SK-N-MC (cell line): ENCODE data around the gene NUSAP1.
A peak's percentile ranks its signal among the peaks of the same experiment; 100 is the strongest.
"Not testable (repeated sequence)": the region's sequence is repeated elsewhere in the genome, so short reads cannot be mapped to it uniquely, and the experiment has no call there.

ENCODE experiments used
- DNase-seq: peaks from one replicate; pipeline ENCODE4 v3.0.0-alpha.2; 2011; ENCODE audit warnings: low read depth, low spot score
- H3K27ac ChIP-seq: fragments of 200-600 bp; sonication (generic); 2 replicates; pipeline ENCODE4 v1.5.1; 2016; ENCODE audit warnings: mixed run types
- H3K36me3 ChIP-seq: fragments of 200-600 bp; sonication (generic); 2 replicates; pipeline ENCODE4 v1.6.1; 2017; ENCODE audit warnings: antibody characterized with exemption, low read length, mixed read lengths; ENCODE audit not compliant: insufficient read depth
- H3K4me3 ChIP-seq: fragments of 200-600 bp; sonication (generic); 2 replicates; pipeline ENCODE4 v1.5.1; 2016
- H3K9ac ChIP-seq: fragments of 200-600 bp; sonication (generic); 2 replicates; pipeline ENCODE4 v1.8.0; 2017; ENCODE audit warnings: mixed run types, mixed read lengths; ENCODE audit not compliant: insufficient read length
- H3K9me3 ChIP-seq: fragments of 200-600 bp; sonication (generic); 2 replicates; pipeline ENCODE4 v1.6.1; 2017; ENCODE audit warnings: low read depth, mild to moderate bottlenecking, antibody characterized with exemption, low read length, moderate library complexity, mixed read lengths
- EZH2 ChIP-seq: fragments of 200-600 bp; sonication (generic); IDR thresholded peaks from one replicate; pipeline ENCODE4 v1.6.1; 2017; ENCODE audit warnings: antibody characterized with exemption
- FOXP2 ChIP-seq: optimal IDR thresholded peaks from 2 replicates; pipeline ENCODE3; 2011; ENCODE audit warnings: mild to moderate bottlenecking, moderate library complexity; ENCODE audit not compliant: insufficient read depth; ENCODE audit errors: extremely low read length, control extremely low read depth
- POLR2AphosphoS5 ChIP-seq: IDR thresholded peaks from 2 replicates; pipeline ENCODE4 v1.6.1; 2012; ENCODE audit warnings: mild to moderate bottlenecking, low read depth, low read length, borderline replicate concordance

NUSAP1 gene

GRCh38 chr15:41416128-41416741 is 83.6 kb downstream of the NUSAP1 start:
- H3K9me3 ChIP-seq: no peaks in the 10 kb centered on the region
- no peaks in the 10 kb centered on the region for H3K36me3 ChIP-seq
- peak overlapping the region; percentile 99 for H3K4me3 ChIP-seq
- H3K9ac ChIP-seq: peak overlapping the region; percentile 96
- no peak for DNase-seq
- TF ChIP-seq EZH2 (no peak), FOXP2 (no peak), POLR2AphosphoS5 (no peak)
- H3K27ac ChIP-seq: no peak overlapping the region; the same call in 1 of the 2 replicates

DNA sequence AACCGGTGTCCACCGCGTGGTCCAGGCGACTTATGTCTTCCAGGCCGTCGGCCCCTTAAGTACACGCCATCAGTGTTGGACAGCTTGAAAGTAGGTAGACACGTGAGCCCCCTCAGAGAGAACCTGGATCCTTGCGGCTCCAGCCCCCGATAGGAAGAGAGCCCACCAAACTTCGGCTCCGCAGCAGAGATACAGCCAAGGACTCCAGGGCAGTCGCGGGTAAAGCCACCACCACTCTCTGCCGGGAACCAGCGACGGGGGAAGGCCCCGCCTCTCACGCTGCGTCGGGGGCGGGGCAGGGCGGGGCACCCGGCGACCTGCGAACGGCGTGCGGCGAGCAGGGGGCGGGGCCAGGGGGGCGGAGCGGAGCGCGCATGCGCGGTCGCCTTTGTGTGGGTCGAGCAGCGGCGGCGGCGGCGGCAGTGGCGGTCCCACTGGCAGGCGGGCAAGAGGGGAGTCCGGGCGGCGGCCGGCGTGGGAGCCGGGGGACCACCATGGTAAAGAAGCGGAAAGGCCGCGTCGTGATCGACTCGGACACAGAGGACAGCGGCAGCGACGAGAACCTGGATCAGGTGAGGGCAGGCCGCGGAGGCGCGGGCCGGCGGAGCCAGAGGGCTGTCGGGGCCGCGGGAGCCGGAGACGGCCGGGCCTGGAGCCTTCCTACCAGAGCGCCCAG is 84.2 kb downstream of the NUSAP1 start, which contains the start of gene RTF1:
RTF1 (plus strand) TSS at position 354 of the 676 bp plus-strand sequence; CDS start at position 375, 21 bp downstream.
- Histone ChIP-seq H3K36me3 (no peaks in the 10 kb centered on the region), H3K4me3 (peak within 1 kb of the TSS; percentile 99), H3K9ac (peak within 1 kb of the TSS; percentile 96), H3K27ac (no peak within 1 kb of the TSS; the same call in 1 of the 2 replicates), H3K9me3 (no peaks in the 10 kb centered on the region)
- TF ChIP-seq POLR2AphosphoS5 (peak; percentile 97), EZH2 (no peak)
- no peak for DNase-seq

- no peak for TF ChIP-seq FOXP2
- TF ChIP-seq EZH2: no peak
- no peak for TF ChIP-seq POLR2AphosphoS5
- Histone ChIP-seq H3K36me3 (no peaks in the 10 kb centered on the region), H3K4me3 (peak overlapping the region; percentile 99), H3K27ac (no peak overlapping the region), H3K9ac (peak overlapping the region; percentile 90), H3K9me3 (no peaks in the 10 kb centered on the region)
- no peak for DNase-seq
These were observed 84.9 kb downstream of the NUSAP1 start for GRCh38 chr15:41417418-41418195.

- no peak for TF ChIP-seq EZH2
- TF ChIP-seq FOXP2: no peak
- H3K9me3 ChIP-seq: no peaks in the 10 kb centered on the region
These were observed 91.4 kb downstream of the NUSAP1 start for GRCh38 chr15:41423979-41424659.

GRCh38 chr15:41424809-41425208 is 92.1 kb downstream of the NUSAP1 start:
- Histone ChIP-seq H3K9ac (no peak overlapping the region), H3K36me3 (no peaks in the 10 kb centered on the region; the same call in 1 of the 2 replicates), H3K4me3 (no peak overlapping the region), H3K9me3 (no peaks in the 10 kb centered on the region), H3K27ac (no peak overlapping the region)
- no peak for DNase-seq
- TF ChIP-seq POLR2AphosphoS5 (no peak), FOXP2 (no peak), EZH2 (no peak)

More at GRCh38 chr15:41423979-41424659, 91.4 kb downstream of the NUSAP1 start:
- no peaks in the 10 kb centered on the region; the same call in 1 of the 2 replicates for H3K36me3 ChIP-seq
- H3K4me3 ChIP-seq: no peak overlapping the region
- no peak overlapping the region for H3K9ac ChIP-seq
- DNase-seq: no peak
- no peak overlapping the region for H3K27ac ChIP-seq

DNA sequence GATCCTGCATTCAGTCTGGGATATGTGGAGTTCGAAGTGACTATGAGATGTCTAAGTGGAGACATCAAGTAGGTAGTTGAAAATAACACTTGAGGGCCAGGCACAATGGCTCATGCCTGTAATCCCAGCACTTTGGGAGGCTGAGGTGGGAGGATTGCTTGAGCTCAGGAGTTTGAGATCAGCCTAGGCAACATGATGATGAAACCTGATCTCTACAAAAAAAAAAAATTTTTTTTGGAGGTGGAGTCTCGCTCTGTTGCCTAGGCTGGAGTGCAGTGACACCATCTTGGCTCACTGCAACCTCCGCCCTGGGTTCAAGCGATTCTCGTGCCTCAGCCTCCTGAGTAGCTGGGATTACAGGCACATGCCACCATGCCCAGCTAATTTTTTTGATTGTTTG is 93.2 kb downstream of the NUSAP1 start:
- H3K4me3 ChIP-seq, DNase-seq, H3K9me3 ChIP-seq, H3K27ac ChIP-seq, H3K36me3 ChIP-seq, H3K9ac ChIP-seq: not testable (repeated sequence)

DNA sequence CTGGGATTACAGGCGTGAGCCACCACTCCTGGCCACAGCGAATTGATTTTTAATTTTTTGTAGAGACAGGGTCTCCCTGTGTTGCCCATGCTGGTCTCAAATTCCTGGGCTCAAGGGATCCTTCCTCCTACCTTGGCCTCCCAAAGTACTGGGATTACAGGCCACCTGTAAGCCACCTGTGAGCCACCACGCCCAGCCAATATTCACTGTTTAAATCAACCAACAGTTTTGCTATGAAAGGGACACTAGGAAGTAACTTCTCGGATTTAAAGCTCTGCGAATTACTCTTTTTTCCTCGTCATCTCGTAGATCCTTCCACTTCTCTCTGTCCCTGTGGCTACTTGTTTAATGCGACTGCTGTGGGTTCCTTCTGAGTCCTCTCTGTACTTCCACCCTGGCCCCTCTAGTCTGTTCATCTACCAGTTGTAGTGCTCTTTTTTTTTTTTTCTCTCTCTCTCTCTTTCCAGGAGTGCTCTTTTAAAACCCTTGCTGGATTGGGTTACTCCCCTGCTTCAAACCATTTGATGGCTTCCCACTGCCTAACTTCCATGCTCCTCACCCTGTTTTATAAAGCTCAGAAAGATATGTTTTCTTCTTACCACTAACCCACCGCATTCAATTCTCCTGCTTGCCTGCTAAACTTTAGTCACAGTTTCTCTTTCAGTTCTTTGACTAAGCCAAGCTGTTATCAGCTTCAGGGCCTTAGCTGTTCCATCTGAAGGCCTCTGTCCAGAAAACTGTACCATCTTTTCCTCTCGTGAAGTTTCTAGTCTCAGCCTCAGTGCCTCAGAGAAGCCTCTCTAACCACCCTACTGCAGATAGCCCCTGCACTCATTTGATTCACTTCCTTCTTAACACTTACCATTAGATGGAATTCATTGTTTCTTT is 96.6 kb downstream of the NUSAP1 start:
- no peak overlapping the region for H3K9ac ChIP-seq
- H3K4me3 ChIP-seq: no peak overlapping the region
- H3K9me3 ChIP-seq: no peaks in the 10 kb centered on the region
- H3K36me3 ChIP-seq: peaks cover 3% of the 10 kb centered on the region; the same call in 1 of the 2 replicates
- TF ChIP-seq EZH2 (no peak), FOXP2 (no peak), POLR2AphosphoS5 (no peak)
- DNase-seq: no peak
- H3K27ac ChIP-seq: peak overlapping the region; percentile 10; the same call in 1 of the 2 replicates
